HCT116 (cell line): ENCODE data around the gene SLC26A2. TPM values are rescaled to one million over a fixed set of nuclear protein-coding genes. Genes with fewer than 3 reads are reported as not detected.
A peak's percentile ranks its signal among the peaks of the same experiment; 100 is the strongest.

Experiments
- ATAC-seq: fragments of 200-7000 bp; cut with Tn5 transposase; 2 replicates; pipeline ENCODE4 v1.9.1; 2020; ENCODE audit warnings: mild to moderate bottlenecking, moderate library complexity
- BruUV-seq: library from RNA; stranded (reverse); fragments of 400-500 nt; replicated peaks from 2 replicates; lab custom pipeline; 2021; lab: Mats Ljungman, UMichigan
- CTCF ChIA-PET: fragments of 300-600 bp; sonication (Branson Sonifier 250); formaldehyde crosslinking; loops from one replicate; lab custom pipeline; 2021; ENCODE audit warnings: antibody characterized with exemption; lab: Charles Lee
- POLR2A ChIA-PET: fragments of 300-600, 350-600 bp; sonication (Branson Sonifier 250); formaldehyde crosslinking; loops from one replicate; lab custom pipeline; 2021; ENCODE audit warnings: antibody characterized with exemption; lab: Charles Lee
- RAD21 ChIA-PET, 2 experiments: fragments of 300-600 bp; sonication (Branson Sonifier 250); formaldehyde crosslinking; loops; one replicate each; lab custom pipeline; 2023; ENCODE audit warnings: low total read pairs in 2 of 2; ENCODE audit not compliant: uncharacterized antibody in 2 of 2, unreplicated experiment in 2 of 2, low non-redundant PET in 1 of 2; lab: Charles Lee
- DNase-seq: peaks from one replicate; pipeline ENCODE4 v3.0.0-alpha.2; 2010; ENCODE audit warnings: low read depth, low spot score
- H2AFZ ChIP-seq: fragments of 200-600 bp; shearing (Covaris generic), sonication (generic); 2 replicates; pipeline ENCODE4 v1.6.1; 2017; ENCODE audit warnings: low read depth, mixed run types, mixed read lengths, antibody characterized with exemption, low read length; ENCODE audit not compliant: poor library complexity, severe bottlenecking
- H3K27ac ChIP-seq: 2 replicates; pipeline ENCODE4 v1.5.1; 2012; ENCODE audit warnings: low read depth, low read length
- H3K27me3 ChIP-seq: fragments of 200-600 bp; sonication (generic); 2 replicates; pipeline ENCODE4 v1.6.1; 2016; ENCODE audit warnings: mixed run types, low read length, mixed read lengths; ENCODE audit not compliant: insufficient read depth
- H3K36me3 ChIP-seq, 2 experiments: fragments of 200-500 bp in 1 of 2; fragments of 200-600 bp in 1 of 2; sonication (Bioruptor generic) in 1 of 2; sonication (generic) in 1 of 2; 2 replicates each; pipeline versions ENCODE4 v1.5.1 to v1.6.1; 2014 to 2016; ENCODE audit warnings: low read length in 2 of 2, inconsistent platforms in 1 of 2, mixed read lengths in 1 of 2, mixed run types in 1 of 2; ENCODE audit not compliant: insufficient read depth in 2 of 2, control insufficient read depth in 1 of 2
- H3K4me1 ChIP-seq, 2 experiments: fragments of 200-600 bp in 1 of 2; sonication (generic) in 1 of 2; 2 replicates each; pipeline versions ENCODE4 v1.5.1 to v1.6.1; 2012 to 2017; ENCODE audit warnings: low read length in 2 of 2, inconsistent platforms in 1 of 2, mild to moderate bottlenecking in 1 of 2, mixed read lengths in 1 of 2, mixed run types in 1 of 2, moderate library complexity in 1 of 2; ENCODE audit not compliant: insufficient read depth in 2 of 2, control insufficient read depth in 1 of 2
- H3K4me2 ChIP-seq: fragments of 200-600 bp; sonication (generic); 2 replicates; pipeline ENCODE4 v1.6.1; 2017; ENCODE audit warnings: mixed run types, low read length, mixed read lengths
- H3K4me3 ChIP-seq, 2 experiments: fragments of 200-600 bp in 1 of 2; sonication (generic) in 1 of 2; replicated peaks in 1 of 2; 2 replicates each; pipeline ENCODE4 v1.5.1; 2011 to 2016; ENCODE audit warnings: low read length in 2 of 2, control low read depth in 1 of 2, low read depth in 1 of 2, mild to moderate bottlenecking in 1 of 2, mixed read lengths in 1 of 2, mixed run types in 1 of 2
- H3K79me2 ChIP-seq: fragments of 200-600 bp; sonication (generic); 2 replicates; pipeline ENCODE4 v1.6.1; 2017; ENCODE audit warnings: mild to moderate bottlenecking, mixed run types, low read length, moderate library complexity, mixed read lengths; ENCODE audit not compliant: insufficient read depth
- H3K9ac ChIP-seq: fragments of 200-600 bp; sonication (generic); 2 replicates; pipeline ENCODE4 v1.6.1; 2016; ENCODE audit warnings: low read length, mixed read lengths
- H3K9me2 ChIP-seq: fragments of 200-600 bp; sonication (generic), shearing (Covaris generic); 2 replicates; pipeline ENCODE4 v1.6.1; 2017; ENCODE audit warnings: mixed run types, mild to moderate bottlenecking, moderate library complexity; ENCODE audit not compliant: insufficient read depth
- H3K9me3 ChIP-seq, 2 experiments: fragments of 200-500 bp in 1 of 2; fragments of 200-600 bp in 1 of 2; sonication (Bioruptor generic) in 1 of 2; sonication (generic) in 1 of 2; 2 replicates each; pipeline ENCODE4 v1.6.1; 2014 to 2017; ENCODE audit warnings: low read length in 2 of 2, mixed read lengths in 2 of 2, inconsistent platforms in 1 of 2, low read depth in 1 of 2, mild to moderate bottlenecking in 1 of 2, mixed run types in 1 of 2, moderate library complexity in 1 of 2; ENCODE audit not compliant: control insufficient read depth in 1 of 2, insufficient read depth in 1 of 2
- H4K20me1 ChIP-seq: fragments of 200-600 bp; sonication (generic), shearing (Covaris generic); 2 replicates; pipeline ENCODE4 v1.6.1; 2017; ENCODE audit warnings: mixed run types, mild to moderate bottlenecking, moderate library complexity; ENCODE audit not compliant: insufficient read depth
- CTCF ChIP-seq, 3 experiments: fragments of 200-600 bp in 1 of 3; sonication (generic) in 1 of 3; IDR thresholded peaks in 2 of 3; conservative IDR thresholded peaks in 1 of 3; 2 replicates each; pipeline ENCODE4 v1.5.1; 2012 to 2017; ENCODE audit warnings: low read depth in 2 of 3, low read length in 2 of 3, antibody characterized with exemption in 1 of 3, borderline replicate concordance in 1 of 3, control low read depth in 1 of 3, mild to moderate bottlenecking in 1 of 3, mixed read lengths in 1 of 3, mixed run types in 1 of 3, moderate library complexity in 1 of 3; ENCODE audit not compliant: insufficient read depth in 1 of 3
- EGR1 ChIP-seq: IDR thresholded peaks from 2 replicates; pipeline ENCODE4 v1.6.1; 2012; ENCODE audit warnings: low read depth
- FOSL1 ChIP-seq: IDR thresholded peaks from 2 replicates; pipeline ENCODE4 v1.6.1; 2012; ENCODE audit warnings: low read depth
- POLR2A ChIP-seq: IDR thresholded peaks from 2 replicates; pipeline ENCODE4 v1.7.0; 2011; ENCODE audit warnings: borderline replicate concordance; ENCODE audit not compliant: insufficient read depth, insufficient read length; ENCODE audit errors: extremely low read depth
- POLR2AphosphoS5 ChIP-seq: IDR thresholded peaks from 2 replicates; pipeline ENCODE4 v1.6.1; 2011; ENCODE audit warnings: mild to moderate bottlenecking, low read depth, low read length, moderate library complexity
- RAD21 ChIP-seq: IDR thresholded peaks from 2 replicates; pipeline ENCODE4 v1.6.1; 2012; ENCODE audit warnings: low read depth, mild to moderate bottlenecking
- SIN3A ChIP-seq: IDR thresholded peaks from 2 replicates; pipeline ENCODE4 v1.6.1; 2012; ENCODE audit warnings: low read depth
- SP1 ChIP-seq: IDR thresholded peaks from 2 replicates; pipeline ENCODE4 v1.6.1; 2012; ENCODE audit warnings: low read depth
- intact Hi-C: fragments of 100-400 bp; cut with micrococcal nuclease; formaldehyde crosslinking; loops from 2 replicates; pipeline ENCODE4 v1.10.0; 2022
- total RNA-seq: library from RNA; stranded (reverse); gene quantifications from one replicate; pipeline ENCODE4 v1.2.1, GENCODE V29; 2021; ENCODE audit not compliant: unreplicated experiment

SLC26A2 gene
- total RNA-seq, 1 experiment from 2014 or later, result 7.8 TPM

DNA sequence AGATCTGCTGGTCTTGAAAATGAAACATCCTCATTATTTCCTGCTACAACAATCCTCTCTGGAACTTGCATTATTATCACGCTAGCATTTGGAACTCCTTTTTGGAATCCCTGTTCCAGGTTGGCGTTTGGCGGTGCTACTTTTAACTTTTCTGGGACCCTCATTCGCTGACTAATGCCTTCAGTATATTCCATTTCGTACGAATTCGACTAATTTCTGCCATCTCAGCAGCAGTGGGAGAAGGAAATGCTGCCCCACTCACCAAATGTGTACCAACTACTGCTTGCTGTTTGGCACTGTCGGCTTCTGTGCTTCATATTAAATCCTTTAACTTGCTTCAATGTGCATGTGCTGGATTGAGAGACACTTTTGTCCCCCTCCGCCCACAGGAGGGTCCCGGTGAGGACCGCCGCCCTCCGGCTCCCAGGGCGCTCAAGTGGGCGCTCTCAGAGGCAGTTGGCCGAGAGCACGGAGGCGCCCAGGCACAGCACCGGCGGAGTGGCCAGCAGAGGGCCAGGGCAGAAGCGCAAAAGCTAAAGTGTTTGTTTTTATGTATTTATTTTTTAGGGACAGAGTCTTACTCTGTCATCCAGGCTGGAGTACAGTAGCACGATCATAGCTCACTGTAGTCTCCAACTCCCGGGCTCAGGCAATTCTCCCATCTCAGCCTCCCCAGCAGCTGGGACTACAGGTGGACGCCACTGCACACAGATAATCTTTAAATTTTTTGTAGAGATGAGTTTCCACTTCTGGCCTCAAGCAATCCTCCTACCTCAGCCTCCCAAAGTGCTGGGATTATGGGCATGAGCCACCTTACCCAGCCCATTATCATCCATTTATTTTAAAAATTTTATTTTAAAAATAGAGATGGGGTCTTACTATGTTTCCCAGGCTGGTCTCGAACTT is 27.9 kb upstream of the SLC26A2 start:
- Histone ChIP-seq H2AFZ (no peak overlapping the region), H3K4me3 (no peak overlapping the region), H3K9me3 (no peaks in the 10 kb centered on the region), H3K27ac (no peak overlapping the region), H3K36me3 (no peaks in the 10 kb centered on the region), H3K79me2 (no peaks in the 10 kb centered on the region), H3K4me1 (peaks cover 0 to under 1% of the 10 kb centered on the region in 2 experiments; a peak in 1 of 4 replicates), H3K4me2 (no peak overlapping the region), H3K9me2 (no peaks in the 10 kb centered on the region), H3K27me3 (no peaks in the 10 kb centered on the region), H4K20me1 (no peaks in the 10 kb centered on the region), H3K9ac (no peak overlapping the region)
- ChIA-PET RAD21 (no interaction called here), CTCF (interaction anchor here (0.6 to 1.1 kb wide), 2 partner anchors 29 to 58 kb away, joined by 3 to 4 read pairs; no protein-coding TSS in a partner anchor), POLR2A (no interaction called here)
- DNase-seq, result no peak
- peak; percentile 73 for ATAC-seq
- intact Hi-C loops, result no loop called here
- TF ChIP-seq POLR2A (no peak), RAD21 (peak; percentile 9; the same call in 1 of the 2 replicates), CTCF (IDR thresholded peaks at IDR 0.05 in 2 of 3, conservative IDR thresholded peaks at IDR 0.05 in 1 of 3; ENCODE audit: borderline replicate concordance in 1 of 3, insufficient read depth in 1 of 3, low read depth in 2 of 3, low read length in 2 of 3) (peak in 2 of 3 experiments; percentile 43 to 44; a peak in 3 of 6 replicates)
- no TSS peak for BruUV-seq

DNA sequence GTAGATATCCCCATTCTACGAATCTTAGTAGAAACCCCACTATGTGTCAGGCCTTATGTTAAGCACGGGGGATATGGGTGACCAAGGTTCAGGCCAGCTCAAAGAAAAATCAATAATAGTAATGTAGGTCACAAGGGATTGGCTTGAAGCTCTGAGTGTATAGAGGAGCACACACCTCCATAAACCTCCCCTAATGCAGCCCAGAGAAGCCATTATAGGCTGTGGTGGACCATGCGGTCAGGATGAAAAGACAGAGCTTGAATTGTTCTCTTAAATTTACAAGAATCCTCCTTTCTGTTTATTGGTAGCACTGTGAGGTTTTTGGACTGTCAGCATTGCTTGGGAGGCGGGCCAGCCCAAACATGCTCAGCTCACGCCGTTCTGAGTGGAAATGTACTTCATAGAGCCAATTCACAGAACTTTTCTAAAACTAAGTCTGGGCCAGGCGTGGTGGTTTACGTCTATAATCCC is 25.1 kb upstream of the SLC26A2 start:
- Histone ChIP-seq H2AFZ (no peak overlapping the region), H3K9me2 (no peaks in the 10 kb centered on the region), H3K9me3 (no peaks in the 10 kb centered on the region), H3K79me2 (no peaks in the 10 kb centered on the region), H3K9ac (no peak overlapping the region), H3K27ac (no peak overlapping the region), H3K4me1 (peaks cover 0 to 20% of the 10 kb centered on the region in 2 experiments; a peak in 3 of 4 replicates), H3K4me3 (no peak overlapping the region), H4K20me1 (no peaks in the 10 kb centered on the region), H3K4me2 (no peak overlapping the region), H3K27me3 (no peaks in the 10 kb centered on the region), H3K36me3 (no peaks in the 10 kb centered on the region)
- CTCF ChIA-PET, result interaction anchor here (1.2 to 1.8 kb wide), 3 partner anchors 23 to 26 kb away, joined by 3 to 5 read pairs (median 3); partner anchors contain the start of gene SLC26A2
- ATAC-seq, result no peak
- BruUV-seq, result no TSS peak
- intact Hi-C loops, result no loop called here
- POLR2A ChIA-PET, result interaction anchor here (0.8 kb wide), 1 partner anchor 25 kb away, joined by 3 read pairs; the partner anchor contains the start of gene SLC26A2
- DNase-seq, result no peak
- RAD21 ChIA-PET, result no interaction called here
- TF ChIP-seq SP1 (no peak), CTCF (IDR thresholded peaks at IDR 0.05 in 2 of 3, conservative IDR thresholded peaks at IDR 0.05 in 1 of 3; ENCODE audit: borderline replicate concordance in 1 of 3, insufficient read depth in 1 of 3, low read depth in 2 of 3, low read length in 2 of 3) (no peak), FOSL1 (no peak), EGR1 (no peak), SIN3A (no peak), POLR2AphosphoS5 (no peak)
- TF ChIP-seq, all 23 proteins: peak for 0
